ENCODE results near the gene ZNF18. TPM values are rescaled to one million over a fixed set of nuclear protein-coding genes. Genes with fewer than 3 reads are reported as not detected.

ZNF18 gene
- polyA plus RNA-seq, 1 donor: 13.2 TPM

Other genes with a start within 250 kb of the ZNF18 start
- 48.0 TPM for gene MAP2K4, start 23.4 kb upstream of the ZNF18 start, polyA plus RNA-seq (ENCODE audit: insufficient read length)

Data from left kidney (tissue), 1 donor.